MM.1S (cell line): Measurements from ENCODE around the gene CNMD.

Source experiments
- CTCF ChIP-seq: fragments of 300-600 bp; sonication (generic); IDR thresholded peaks from 2 replicates; pipeline ENCODE4 v1.5.1; 2016; ENCODE audit warnings: antibody characterized with exemption, low read length, mixed read lengths
- EZH2 ChIP-seq: fragments of 300-600 bp; sonication (generic); optimal IDR thresholded peaks from 2 replicates; pipeline ENCODE3; 2017; ENCODE audit warnings: low read depth, mild to moderate bottlenecking, antibody characterized with exemption, low read length, mixed read lengths
- EZH2phosphoT487 ChIP-seq: fragments of 300-600 bp; sonication (generic); IDR thresholded peaks from 2 replicates; pipeline ENCODE4 v1.6.1; 2018; ENCODE audit warnings: antibody characterized with exemption, low read length

DNA sequence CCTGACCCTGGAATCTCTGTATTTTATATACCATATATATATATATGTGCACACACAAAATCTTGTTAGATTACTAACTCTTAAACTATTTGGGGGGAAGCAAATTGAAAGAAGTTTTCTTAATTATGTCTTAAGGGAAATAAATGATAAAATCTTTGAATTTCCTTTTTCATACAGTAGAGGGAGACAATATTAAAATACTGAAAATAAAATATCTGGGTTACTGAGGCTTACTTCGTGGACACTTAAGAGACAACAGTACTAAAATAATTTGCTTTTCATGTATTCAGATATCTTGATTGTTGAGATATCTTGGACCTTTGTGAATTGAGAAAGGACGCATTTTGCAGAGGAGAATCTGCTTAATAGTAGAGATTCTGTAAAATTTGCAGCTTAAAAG lies 69.9 kb downstream of the CNMD start:
- TF ChIP-seq CTCF: no peak
- no peak for TF ChIP-seq EZH2
- no peak for TF ChIP-seq EZH2phosphoT487
